DND-41 (cell line): ENCODE data around the gene PDE6C.

Experiments
- ATAC-seq: fragments of 200-7000 bp; cut with Tn5 transposase; 3 replicates; pipeline ENCODE4 v1.9.1; 2021; ENCODE audit warnings: low read depth; ENCODE audit not compliant: insufficient read depth
- DNase-seq: peaks from one replicate; pipeline ENCODE4 v3.0.0-alpha.2; 2020
- H2AFZ ChIP-seq: 2 replicates; pipeline ENCODE4 v1.6.0; 2012; ENCODE audit warnings: low read depth, low read length
- H3K27ac ChIP-seq: 2 replicates; pipeline ENCODE4 v1.5.1; 2012; ENCODE audit warnings: low read length, inconsistent platforms
- H3K27me3 ChIP-seq: fragments of 200-600 bp; sonication (generic); 2 replicates; pipeline ENCODE4 v1.6.0; 2012; ENCODE audit warnings: low read length, mild to moderate bottlenecking, inconsistent platforms; ENCODE audit not compliant: insufficient read depth, poor library complexity
- H3K36me3 ChIP-seq: 2 replicates; pipeline ENCODE4 v1.5.1; 2012; ENCODE audit warnings: low read length, inconsistent platforms; ENCODE audit not compliant: insufficient read depth
- H3K4me1 ChIP-seq: 2 replicates; pipeline ENCODE4 v1.5.1; 2012; ENCODE audit warnings: mild to moderate bottlenecking, low read length; ENCODE audit not compliant: insufficient read depth
- H3K4me2 ChIP-seq: 2 replicates; pipeline ENCODE4 v1.6.0; 2012; ENCODE audit warnings: mild to moderate bottlenecking, moderate library complexity, low read length, inconsistent platforms; ENCODE audit not compliant: insufficient read depth
- H3K4me3 ChIP-seq, 2 experiments: fragments of 200-600 bp in 1 of 2; shearing (Covaris generic) in 1 of 2; 2 replicates each; pipeline ENCODE4 v1.5.1; 2012 to 2016; ENCODE audit warnings: inconsistent platforms in 2 of 2, low read length in 2 of 2, mild to moderate bottlenecking in 2 of 2, low read depth in 1 of 2, moderate library complexity in 1 of 2
- H3K79me2 ChIP-seq: 2 replicates; pipeline ENCODE4 v1.6.0; 2012; ENCODE audit warnings: low read length, inconsistent platforms; ENCODE audit not compliant: insufficient read depth
- H3K9ac ChIP-seq: 2 replicates; pipeline ENCODE4 v1.6.0; 2012; ENCODE audit warnings: low read depth, mild to moderate bottlenecking, inconsistent platforms, low read length, moderate library complexity
- H3K9me3 ChIP-seq: 2 replicates; pipeline ENCODE4 v1.5.1; 2012; ENCODE audit warnings: low read length, moderate library complexity, mild to moderate bottlenecking, inconsistent platforms; ENCODE audit not compliant: insufficient read depth, severe bottlenecking
- H4K20me1 ChIP-seq: 2 replicates; pipeline ENCODE4 v1.6.0; 2012; ENCODE audit warnings: low read length; ENCODE audit not compliant: insufficient read depth
- CTCF ChIP-seq: IDR thresholded peaks from 2 replicates; pipeline ENCODE4 v1.5.1; 2012; ENCODE audit warnings: borderline replicate concordance, low read length, moderate library complexity, mild to moderate bottlenecking; ENCODE audit not compliant: poor library complexity, severe bottlenecking; ENCODE audit errors: extremely low read depth
- EZH2 ChIP-seq: IDR thresholded peaks from 3 replicates; pipeline ENCODE4 v1.6.1; 2012; ENCODE audit warnings: borderline replicate concordance, low read depth, mild to moderate bottlenecking, moderate library complexity, low read length, inconsistent platforms; ENCODE audit not compliant: severe bottlenecking

The PDE6C gene

DNA sequence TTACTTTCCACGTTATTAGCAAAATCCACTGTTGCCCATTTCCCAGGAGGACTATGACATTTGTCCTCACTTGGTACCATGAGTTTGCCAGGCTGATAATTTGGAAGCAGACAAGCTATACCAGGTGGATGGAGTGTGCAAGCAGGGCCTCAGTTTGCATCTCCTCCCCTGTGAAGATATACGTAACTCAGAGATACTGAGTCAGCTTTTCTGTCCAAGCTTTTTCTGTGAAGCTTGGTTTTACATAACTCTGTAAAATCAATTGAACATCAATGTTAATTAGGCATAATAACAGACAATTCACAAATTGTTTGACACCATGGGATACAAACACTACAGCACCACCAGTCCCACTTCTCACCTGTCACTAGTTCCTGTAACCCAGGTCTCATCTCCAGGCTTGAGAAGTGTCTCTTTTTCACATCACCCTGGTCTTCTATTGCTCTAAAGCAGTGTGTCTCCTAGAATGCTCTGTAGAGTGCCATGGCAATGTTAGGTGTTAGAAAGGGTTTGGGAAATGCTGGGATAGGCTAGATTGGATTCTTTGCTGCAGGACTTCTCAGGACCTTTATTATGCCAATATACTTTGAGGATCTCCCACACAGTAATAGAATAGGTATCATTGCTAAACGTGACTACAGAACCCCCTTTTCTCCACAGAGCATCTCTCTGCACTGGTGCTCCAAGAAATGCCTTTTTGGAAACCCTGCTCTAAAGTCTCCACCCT is 32.2 kb upstream of the PDE6C start:
- H3K4me3 ChIP-seq = no peak overlapping the region
- H3K27ac ChIP-seq = no peak overlapping the region
- TF ChIP-seq CTCF (no peak), EZH2 (no peak)
- H3K4me2 ChIP-seq = no peak overlapping the region
- H2AFZ ChIP-seq = no peak overlapping the region
- H3K79me2 ChIP-seq = no peaks in the 10 kb centered on the region
- DNase-seq (no peak), ATAC-seq (no peak)
- H4K20me1 ChIP-seq = no peaks in the 10 kb centered on the region
- H3K9ac ChIP-seq = no peak overlapping the region
- H3K36me3 ChIP-seq = no peaks in the 10 kb centered on the region
- no peaks in the 10 kb centered on the region for H3K4me1 ChIP-seq
- H3K27me3 ChIP-seq = no peaks in the 10 kb centered on the region
- no peaks in the 10 kb centered on the region for H3K9me3 ChIP-seq

DNA sequence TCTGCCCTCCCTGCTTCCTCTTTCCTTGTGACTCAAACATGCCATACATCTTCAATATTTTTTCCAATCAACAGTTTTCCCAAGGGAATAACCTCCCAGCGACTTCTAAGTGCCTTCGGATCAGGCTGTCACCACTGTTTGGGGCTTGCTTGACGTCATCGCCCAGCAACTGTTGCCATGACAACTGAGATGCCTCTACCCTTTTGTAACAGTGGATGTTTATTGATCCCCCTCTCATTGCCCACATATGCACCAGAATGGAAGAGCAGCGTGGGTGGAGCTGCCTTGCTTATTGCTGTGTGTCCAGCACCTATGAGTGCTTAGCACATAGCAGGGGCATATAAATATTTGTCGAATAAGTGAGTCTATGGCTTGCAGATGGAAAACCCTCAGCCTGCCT is 31.5 kb upstream of the PDE6C start:
- H3K4me1 ChIP-seq = no peaks in the 10 kb centered on the region
- ATAC-seq (no peak), DNase-seq (no peak)
- no peaks in the 10 kb centered on the region for H3K79me2 ChIP-seq
- H3K27me3 ChIP-seq = no peaks in the 10 kb centered on the region
- no peaks in the 10 kb centered on the region for H3K36me3 ChIP-seq
- no peaks in the 10 kb centered on the region for H3K9me3 ChIP-seq
- TF ChIP-seq EZH2 (no peak), CTCF (no peak)
- no peak overlapping the region for H3K27ac ChIP-seq
- H2AFZ ChIP-seq = no peak overlapping the region
- no peak overlapping the region for H3K4me2 ChIP-seq
- H4K20me1 ChIP-seq = no peaks in the 10 kb centered on the region
- no peak overlapping the region for H3K4me3 ChIP-seq
- H3K9ac ChIP-seq = no peak overlapping the region

- no peak overlapping the region for H3K4me2 ChIP-seq
- H3K27ac ChIP-seq = no peak overlapping the region
- no peaks in the 10 kb centered on the region for H3K36me3 ChIP-seq
- no peaks in the 10 kb centered on the region for H3K4me1 ChIP-seq
- no peak overlapping the region for H3K9ac ChIP-seq
- no peak overlapping the region for H2AFZ ChIP-seq
- no peak for ATAC-seq
- no peaks in the 10 kb centered on the region for H3K79me2 ChIP-seq
- H3K27me3 ChIP-seq = peaks cover 8% of the 10 kb centered on the region
- H3K9me3 ChIP-seq = no peaks in the 10 kb centered on the region
- DNase-seq = no peak
- no peak overlapping the region for H3K4me3 ChIP-seq
- H4K20me1 ChIP-seq = no peaks in the 10 kb centered on the region
- TF ChIP-seq CTCF (no peak), EZH2 (no peak)
Observed at GRCh38 chr10:93584445-93584844, 27.9 kb upstream of the PDE6C start.
